HG02870 (cell line): ENCODE results near the gene GRM5.
"Not testable (repeated sequence)": the region's sequence is repeated elsewhere in the genome, so short reads cannot be mapped to it uniquely, and the experiment has no call there.

Experiments
- ATAC-seq: cut with Tn5 transposase; IDR thresholded peaks from one replicate; pipeline ENCODE4 v1.9.1; 2021; ENCODE audit warnings: mild to moderate bottlenecking, moderate library complexity; ENCODE audit not compliant: unreplicated experiment

GRM5 gene

GRCh38 chr11:88552379-88553062 is 513.3 kb downstream of the GRM5 start:
- ATAC-seq = peak; percentile 98

DNA sequence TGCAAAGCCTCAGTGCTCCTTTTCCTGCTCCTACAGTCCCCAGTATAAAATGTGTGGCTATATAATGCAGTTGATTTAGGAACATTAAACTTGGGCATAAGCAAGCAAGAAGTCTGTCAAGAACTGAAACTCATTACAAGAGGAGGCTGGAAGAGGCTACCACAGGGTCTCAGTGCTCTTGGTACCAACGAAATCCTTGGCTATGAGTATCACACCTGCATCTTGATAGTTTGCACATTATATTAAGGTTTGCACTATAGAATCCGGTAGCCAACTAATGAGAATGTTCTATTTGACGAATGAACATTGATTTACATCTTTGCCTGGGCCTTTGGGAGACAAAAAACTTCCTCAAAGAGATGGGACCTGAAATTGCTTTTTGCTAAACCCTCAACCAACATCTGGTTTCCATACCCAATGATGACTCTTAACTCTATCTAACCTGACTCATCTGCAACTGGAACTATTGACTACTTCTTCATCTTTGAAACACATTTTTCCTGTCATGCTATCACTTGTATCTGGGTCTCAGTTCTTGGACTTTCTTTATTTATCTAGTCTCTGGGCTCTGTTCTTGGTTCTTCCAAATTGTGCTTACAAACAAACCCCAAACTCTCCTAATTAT is 521.0 kb downstream of the GRM5 start:
- ATAC-seq = peak; percentile 13

DNA sequence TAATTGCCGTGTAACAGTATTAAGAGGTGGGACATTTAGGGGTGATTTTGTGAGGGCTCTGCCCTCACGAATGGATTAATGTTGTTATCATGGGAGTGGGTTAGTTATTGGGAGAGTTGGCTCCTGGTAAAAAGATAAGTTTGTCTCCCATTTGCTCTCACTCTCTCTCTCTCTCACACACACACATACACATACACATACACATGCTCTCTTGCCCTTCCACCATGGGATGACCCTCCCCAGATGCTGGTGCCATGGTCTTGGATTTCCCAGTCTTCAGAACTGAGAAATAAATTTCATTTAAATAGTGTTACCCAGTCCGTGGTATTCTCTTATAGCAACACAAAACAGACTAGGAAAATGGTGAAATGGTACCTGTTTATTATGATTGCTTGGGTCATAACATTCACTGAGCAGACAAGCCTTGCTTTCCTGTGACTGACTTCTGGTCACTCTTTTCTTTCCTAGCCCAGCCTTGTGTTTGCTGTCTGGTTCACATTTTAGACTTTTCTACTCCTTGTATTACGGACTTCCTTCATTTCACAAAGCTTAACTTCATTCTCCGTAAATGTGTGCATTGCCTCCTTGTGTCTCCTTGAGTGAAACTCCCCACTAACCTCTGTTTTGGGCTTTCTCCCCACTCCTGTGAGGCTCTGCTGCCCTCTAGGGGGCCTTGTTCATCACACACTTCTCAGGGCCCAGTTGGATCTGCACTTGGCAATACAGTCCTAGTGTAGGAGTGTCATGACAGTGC is 521.7 kb downstream of the GRM5 start:
- ATAC-seq = peak; percentile 99

GRCh38 chr11:88541006-88541405 is 524.8 kb downstream of the GRM5 start:
- no peak for ATAC-seq

- no peak for ATAC-seq
These were observed 527.7 kb downstream of the GRM5 start for GRCh38 chr11:88538098-88538497.

GRCh38 chr11:88537613-88538012 is 528.2 kb downstream of the GRM5 start:
- ATAC-seq = no peak

GRCh38 chr11:88536616-88537265 is 529.0 kb downstream of the GRM5 start:
- ATAC-seq = no peak

- ATAC-seq = peak; percentile 99
These were observed 529.8 kb downstream of the GRM5 start for GRCh38 chr11:88535916-88536547.

DNA sequence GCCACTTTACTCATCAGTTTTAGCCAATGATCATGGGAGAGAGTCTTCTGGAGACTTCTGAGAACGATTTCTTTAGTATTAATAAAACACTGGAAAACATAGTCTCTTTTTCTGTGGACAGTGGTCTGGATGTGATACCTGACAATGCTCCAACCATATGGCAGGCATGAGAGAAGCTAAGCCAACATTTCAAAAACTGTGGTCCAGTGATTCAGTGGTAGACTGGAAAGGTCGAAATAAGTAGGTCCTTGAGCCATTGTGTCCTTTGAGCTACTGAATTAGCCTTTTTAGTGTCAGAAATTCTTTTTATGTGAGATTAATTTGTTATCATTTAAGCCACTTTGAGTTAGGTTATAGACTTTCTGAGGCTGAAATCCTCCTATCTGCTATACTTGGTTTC is 530.5 kb downstream of the GRM5 start:
- ATAC-seq = no peak

- not testable (repeated sequence) for ATAC-seq
These were observed 531.1 kb downstream of the GRM5 start for GRCh38 chr11:88534706-88535105.

- ATAC-seq = no peak
These were observed 531.6 kb downstream of the GRM5 start for GRCh38 chr11:88534185-88534584.

DNA sequence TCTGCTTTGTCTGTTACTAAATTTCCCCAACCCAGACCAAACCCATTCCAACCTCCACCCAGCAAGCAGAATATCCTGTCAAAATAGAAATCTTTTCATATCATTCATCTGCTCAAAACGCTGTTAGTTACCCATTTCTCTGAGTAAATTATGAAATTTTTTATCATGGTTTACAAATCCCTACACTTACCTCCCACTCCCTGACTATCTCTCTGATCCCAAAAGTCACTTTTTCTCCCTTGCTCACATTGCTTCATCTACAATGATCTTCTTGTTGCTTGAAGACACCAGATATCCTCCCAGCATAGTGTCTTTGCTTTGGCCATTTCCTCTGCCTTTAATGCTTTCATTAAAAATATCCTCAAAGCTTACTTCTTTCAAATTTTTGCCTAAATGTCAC is 532.8 kb downstream of the GRM5 start:
- ATAC-seq = no peak

DNA sequence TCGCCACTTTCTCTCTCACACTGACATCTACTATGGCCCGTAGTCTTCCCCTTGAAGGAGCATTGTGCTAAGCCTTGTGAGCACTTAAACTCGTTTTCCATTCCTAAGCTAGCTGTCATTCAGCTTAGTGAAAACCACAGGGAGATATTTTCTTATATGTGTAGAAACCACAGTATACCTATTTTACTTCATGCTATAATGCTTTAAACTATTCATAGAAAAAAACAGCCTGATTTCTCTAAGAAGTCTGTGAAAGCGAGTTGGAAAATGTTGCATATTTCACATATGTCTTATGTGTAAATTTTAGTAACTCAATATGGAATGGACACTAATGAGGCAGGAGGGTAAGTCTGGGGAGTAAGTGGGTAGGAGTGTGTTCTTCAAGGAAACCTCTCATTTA is 534.0 kb downstream of the GRM5 start:
- ATAC-seq = no peak

DNA sequence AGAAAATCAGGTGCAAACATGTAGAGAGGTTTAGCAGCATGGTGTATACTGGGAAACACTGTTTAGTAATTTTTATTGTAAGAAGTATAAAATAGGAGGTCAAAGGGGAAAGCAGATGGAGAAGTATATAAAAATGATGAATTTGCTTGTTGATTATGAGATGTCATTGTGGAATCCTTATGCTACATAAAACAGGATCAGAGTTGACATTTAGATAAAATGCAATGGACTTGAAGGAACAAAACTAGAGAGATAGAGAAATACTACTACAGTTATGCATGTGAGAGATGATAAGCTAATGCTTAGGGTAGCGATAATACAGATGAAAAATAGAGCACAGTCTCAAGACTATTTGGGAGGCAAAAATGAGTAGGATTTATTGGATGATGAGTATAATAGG is 536.4 kb downstream of the GRM5 start:
- no peak for ATAC-seq

DNA sequence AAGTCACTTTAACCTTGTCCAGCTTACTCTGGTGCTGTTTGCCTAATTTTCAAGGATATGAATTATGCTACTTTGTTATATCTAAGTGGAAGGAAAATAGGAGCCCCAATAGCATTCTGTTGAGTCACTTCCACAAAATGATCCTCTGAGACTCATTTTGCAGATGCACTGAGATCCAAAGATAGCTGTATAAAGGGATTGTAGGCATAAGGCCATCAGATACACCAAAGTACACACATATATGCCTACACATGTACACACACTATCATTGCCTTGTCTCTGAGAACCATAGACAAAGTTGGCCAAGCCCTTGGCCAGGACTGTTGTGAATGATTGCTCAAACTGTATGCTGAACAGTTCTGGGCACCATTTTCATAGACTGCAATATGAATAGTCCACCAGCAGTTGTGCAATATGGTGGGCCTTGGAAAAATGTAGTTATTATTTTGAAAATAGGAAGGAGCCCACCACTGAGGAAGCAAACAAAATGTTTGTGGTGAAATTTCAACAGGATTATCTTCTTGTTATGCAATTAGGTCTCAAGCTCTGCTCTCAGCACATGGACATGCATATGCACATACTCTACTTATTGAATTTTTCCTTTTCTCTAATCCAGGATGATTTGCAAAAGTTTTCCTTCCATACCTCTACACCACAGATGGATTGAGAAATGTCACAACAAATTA is 542.3 kb downstream of the GRM5 start:
- ATAC-seq = no peak

GRCh38 chr11:88522624-88523385 is 543.0 kb downstream of the GRM5 start:
- no peak for ATAC-seq

- ATAC-seq = no peak
These were observed 544.0 kb downstream of the GRM5 start for GRCh38 chr11:88521799-88522201.

GRCh38 chr11:88521399-88521798 is 544.4 kb downstream of the GRM5 start:
- no peak for ATAC-seq

DNA sequence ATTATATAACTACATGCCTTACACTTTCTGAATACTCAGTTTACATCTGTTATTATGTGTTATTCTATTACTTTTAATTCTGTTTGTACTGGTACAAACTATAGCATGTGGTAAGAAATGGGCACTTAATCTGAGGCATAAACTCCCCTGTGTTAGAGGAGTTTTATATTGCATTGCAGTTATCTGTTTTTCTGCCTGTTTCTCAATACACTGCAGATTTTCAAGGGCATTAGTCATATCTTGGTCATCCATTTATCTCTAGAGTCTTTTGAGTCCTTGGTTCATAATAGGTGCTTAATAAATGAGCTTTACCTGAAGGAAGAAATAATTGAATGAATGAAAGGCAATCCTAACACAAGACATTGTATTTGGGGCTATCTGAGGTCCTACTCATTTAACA is 545.4 kb downstream of the GRM5 start:
- no peak for ATAC-seq

DNA sequence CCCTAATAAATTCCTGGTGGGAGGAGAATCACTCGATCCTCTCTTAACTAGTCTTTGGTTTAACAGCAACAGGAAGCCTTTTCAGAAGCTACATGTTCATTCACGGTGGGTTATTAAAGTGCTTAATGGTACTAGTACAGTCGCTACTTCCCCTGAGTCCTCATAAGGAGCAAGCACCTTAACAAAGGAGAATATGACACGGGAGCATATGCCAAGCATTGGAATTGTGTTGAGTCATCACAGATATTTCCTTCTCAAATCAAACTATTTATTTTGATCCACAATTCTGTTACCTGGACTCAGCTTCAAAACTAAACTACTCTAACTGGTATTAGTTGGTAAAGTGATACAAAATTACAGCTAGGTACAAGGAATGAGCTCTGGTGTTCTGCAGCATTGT is 550.8 kb downstream of the GRM5 start:
- ATAC-seq = no peak
